ENCODE data around the gene THSD4. TPM values are rescaled to one million over a fixed set of nuclear protein-coding genes. Genes with fewer than 3 reads are reported as not detected.
"Not testable (repeated sequence)": the region's sequence is repeated elsewhere in the genome, so short reads cannot be mapped to it uniquely, and the experiment has no call there.

THSD4 gene
- total and polyA plus RNA-seq, 5 donors from 2014 or later, result not detected

GRCh38 chr15:71660501-71660900 is 545.2 kb downstream of the THSD4 start:
- H3K36me3 Mint-ChIP-seq, result no peaks in the 10 kb centered on the region
- DNase-seq (no peak), ATAC-seq (ENCODE audit: low read depth in 2 of 2) (no peak)
- H3K4me3 ChIP-seq (ENCODE audit: low read depth, low read length), result no peak overlapping the region
- no peaks in the 10 kb centered on the region for H3K27me3 ChIP-seq (ENCODE audit: control insufficient read depth, insufficient read depth, low read length)
- no peaks in the 10 kb centered on the region for H3K36me3 ChIP-seq (ENCODE audit: control insufficient read depth, insufficient read depth, low read length)
- peak overlapping the region in 1 of 4 donors; percentile 76 for H3K4me3 Mint-ChIP-seq
- H3K27me3 Mint-ChIP-seq, result peaks cover 6% of the 10 kb centered on the region
- no peak overlapping the region for H3K27ac Mint-ChIP-seq
- no peaks in the 10 kb centered on the region for H3K9me3 ChIP-seq (ENCODE audit: control insufficient read depth in 2 of 2, low read length in 2 of 2)
- no peaks in the 10 kb centered on the region for H3K4me1 ChIP-seq (ENCODE audit: control insufficient read depth, insufficient read depth, low read length, poor library complexity, severe bottlenecking)
- H3K27ac ChIP-seq (ENCODE audit: insufficient read depth, low read length, poor library complexity, severe bottlenecking), result no peak overlapping the region
- peaks cover 0 to 1% (median 0%) of the 10 kb centered on the region in 7 donors for H3K9me3 Mint-ChIP-seq
- no peaks in the 10 kb centered on the region for H3K4me1 Mint-ChIP-seq

DNA sequence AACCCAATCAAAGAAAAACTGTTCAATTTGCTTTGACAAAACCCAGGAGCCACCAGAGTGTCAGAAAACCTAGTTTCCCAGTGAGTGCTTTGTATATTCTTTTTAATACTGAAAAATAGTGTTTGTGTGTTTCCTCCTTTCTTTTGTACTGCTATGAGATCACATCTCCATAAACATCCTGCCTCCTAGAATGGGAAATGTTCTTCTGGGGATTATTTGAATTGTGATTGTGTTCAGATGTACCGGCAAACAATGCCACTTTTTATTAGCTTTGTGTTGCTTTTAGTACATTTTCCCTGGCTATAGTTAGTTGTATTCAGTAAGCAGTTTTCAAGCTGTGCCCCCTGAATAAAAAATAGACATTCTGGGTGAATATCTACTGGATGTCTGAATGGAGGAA is 547.0 kb downstream of the THSD4 start:
- no peaks in the 10 kb centered on the region for H3K4me1 ChIP-seq (ENCODE audit: control insufficient read depth, insufficient read depth, low read length, poor library complexity, severe bottlenecking)
- no peaks in the 10 kb centered on the region for H3K4me1 Mint-ChIP-seq
- H3K36me3 ChIP-seq (ENCODE audit: control insufficient read depth, insufficient read depth, low read length), result no peaks in the 10 kb centered on the region
- ATAC-seq (ENCODE audit: low read depth in 2 of 2) (no peak), DNase-seq (no peak)
- H3K27ac Mint-ChIP-seq, result no peak overlapping the region
- no peak overlapping the region for H3K27ac ChIP-seq (ENCODE audit: insufficient read depth, low read length, poor library complexity, severe bottlenecking)
- no peaks in the 10 kb centered on the region for H3K27me3 ChIP-seq (ENCODE audit: control insufficient read depth, insufficient read depth, low read length)
- H3K27me3 Mint-ChIP-seq, result peaks cover 6% of the 10 kb centered on the region
- no peak overlapping the region for H3K4me3 ChIP-seq (ENCODE audit: low read depth, low read length)
- H3K36me3 Mint-ChIP-seq, result no peaks in the 10 kb centered on the region
- peaks cover 0 to 2% (median 0%) of the 10 kb centered on the region in 7 donors for H3K9me3 Mint-ChIP-seq
- H3K9me3 ChIP-seq (ENCODE audit: control insufficient read depth in 2 of 2, low read length in 2 of 2), result no peaks in the 10 kb centered on the region
- H3K4me3 Mint-ChIP-seq, result no peak overlapping the region

DNA sequence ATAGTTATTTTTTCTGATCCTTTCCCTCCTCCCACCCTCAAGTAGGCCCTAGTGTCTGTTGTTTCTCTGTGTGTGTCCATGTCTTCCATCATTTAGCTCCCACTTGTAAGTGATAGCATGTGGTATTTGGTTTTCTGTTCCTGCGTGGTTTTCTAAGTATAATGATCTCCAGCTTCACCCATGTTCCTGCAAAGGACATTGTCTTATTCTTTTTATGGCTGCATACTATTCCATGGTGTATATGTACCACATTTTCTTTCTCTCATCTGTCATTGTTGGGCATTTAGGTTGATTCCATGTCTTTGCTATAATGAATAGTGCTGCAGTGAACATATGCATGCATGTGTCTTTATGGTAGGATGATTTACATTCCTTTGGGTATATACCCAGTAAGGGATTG is 549.4 kb downstream of the THSD4 start:
- peaks cover 15% of the 10 kb centered on the region for H3K27me3 Mint-ChIP-seq
- Histone ChIP-seq H3K27ac (ENCODE audit: insufficient read depth, low read length, poor library complexity, severe bottlenecking) (no peak overlapping the region), H3K4me1 (ENCODE audit: control insufficient read depth, insufficient read depth, low read length, poor library complexity, severe bottlenecking) (no peaks in the 10 kb centered on the region), H3K27me3 (ENCODE audit: control insufficient read depth, insufficient read depth, low read length) (no peaks in the 10 kb centered on the region), H3K36me3 (ENCODE audit: control insufficient read depth, insufficient read depth, low read length) (no peaks in the 10 kb centered on the region), H3K4me3 (ENCODE audit: low read depth, low read length) (no peak overlapping the region), H3K9me3 (ENCODE audit: control insufficient read depth in 2 of 2, low read length in 2 of 2) (no peaks in the 10 kb centered on the region)
- DNase-seq (no peak), ATAC-seq (ENCODE audit: low read depth in 2 of 2) (no peak)
- no peaks in the 10 kb centered on the region for H3K4me1 Mint-ChIP-seq
- no peak overlapping the region for H3K4me3 Mint-ChIP-seq
- H3K36me3 Mint-ChIP-seq, result no peaks in the 10 kb centered on the region
- no peak overlapping the region for H3K27ac Mint-ChIP-seq
- peaks cover 0 to 3% (median 0%) of the 10 kb centered on the region in 7 donors for H3K9me3 Mint-ChIP-seq

- no peaks in the 10 kb centered on the region for H3K4me1 Mint-ChIP-seq
- DNase-seq (no peak), ATAC-seq (ENCODE audit: low read depth in 2 of 2) (no peak)
- peaks cover 0 to 7% (median 3%) of the 10 kb centered on the region in 7 donors for H3K9me3 Mint-ChIP-seq
- H3K27ac Mint-ChIP-seq, result no peak overlapping the region
- Histone ChIP-seq H3K4me1 (ENCODE audit: control insufficient read depth, insufficient read depth, low read length, poor library complexity, severe bottlenecking) (no peaks in the 10 kb centered on the region), H3K36me3 (ENCODE audit: control insufficient read depth, insufficient read depth, low read length) (no peaks in the 10 kb centered on the region), H3K9me3 (ENCODE audit: control insufficient read depth in 2 of 2, low read length in 2 of 2) (no peaks in the 10 kb centered on the region), H3K4me3 (ENCODE audit: low read depth, low read length) (no peak overlapping the region), H3K27ac (ENCODE audit: insufficient read depth, low read length, poor library complexity, severe bottlenecking) (no peak overlapping the region), H3K27me3 (ENCODE audit: control insufficient read depth, insufficient read depth, low read length) (no peaks in the 10 kb centered on the region)
- peaks cover 15% of the 10 kb centered on the region for H3K27me3 Mint-ChIP-seq
- no peaks in the 10 kb centered on the region for H3K36me3 Mint-ChIP-seq
- no peak overlapping the region for H3K4me3 Mint-ChIP-seq
Observed at GRCh38 chr15:71666763-71667620, 551.7 kb downstream of the THSD4 start.

DNA sequence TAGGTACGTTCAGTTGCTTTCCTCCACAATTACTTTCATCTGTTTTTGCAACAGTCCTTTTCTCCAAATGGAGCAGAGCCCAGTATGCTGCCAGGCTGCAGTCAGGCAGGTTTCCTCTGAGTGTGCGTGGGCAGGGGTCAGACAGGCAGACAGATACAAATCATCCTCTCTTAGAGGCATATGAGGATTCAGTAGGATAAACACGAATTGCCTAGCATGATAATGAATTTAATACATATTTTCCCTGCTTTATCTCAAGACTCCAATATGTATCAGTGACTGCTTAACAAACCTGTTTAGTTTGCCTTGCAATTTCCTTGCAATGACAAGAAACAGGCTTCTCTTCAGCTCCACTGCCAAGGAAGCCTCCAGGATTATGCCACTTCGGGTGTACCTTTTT is 554.4 kb downstream of the THSD4 start:
- no peaks in the 10 kb centered on the region for H3K36me3 ChIP-seq (ENCODE audit: control insufficient read depth, insufficient read depth, low read length)
- no peaks in the 10 kb centered on the region for H3K4me1 Mint-ChIP-seq
- H3K27ac Mint-ChIP-seq, result no peak overlapping the region
- no peak overlapping the region for H3K27ac ChIP-seq (ENCODE audit: insufficient read depth, low read length, poor library complexity, severe bottlenecking)
- no peak overlapping the region for H3K4me3 ChIP-seq (ENCODE audit: low read depth, low read length)
- ATAC-seq (ENCODE audit: low read depth in 2 of 2) (no peak), DNase-seq (no peak)
- H3K4me1 ChIP-seq (ENCODE audit: control insufficient read depth, insufficient read depth, low read length, poor library complexity, severe bottlenecking), result no peaks in the 10 kb centered on the region
- no peaks in the 10 kb centered on the region for H3K36me3 Mint-ChIP-seq
- no peaks in the 10 kb centered on the region for H3K9me3 ChIP-seq (ENCODE audit: control insufficient read depth in 2 of 2, low read length in 2 of 2)
- H3K27me3 ChIP-seq (ENCODE audit: control insufficient read depth, insufficient read depth, low read length), result no peaks in the 10 kb centered on the region
- no peak overlapping the region for H3K4me3 Mint-ChIP-seq
- peaks cover 9% of the 10 kb centered on the region for H3K27me3 Mint-ChIP-seq
- peaks cover 0 to 10% (median 2%) of the 10 kb centered on the region in 7 donors for H3K9me3 Mint-ChIP-seq

DNA sequence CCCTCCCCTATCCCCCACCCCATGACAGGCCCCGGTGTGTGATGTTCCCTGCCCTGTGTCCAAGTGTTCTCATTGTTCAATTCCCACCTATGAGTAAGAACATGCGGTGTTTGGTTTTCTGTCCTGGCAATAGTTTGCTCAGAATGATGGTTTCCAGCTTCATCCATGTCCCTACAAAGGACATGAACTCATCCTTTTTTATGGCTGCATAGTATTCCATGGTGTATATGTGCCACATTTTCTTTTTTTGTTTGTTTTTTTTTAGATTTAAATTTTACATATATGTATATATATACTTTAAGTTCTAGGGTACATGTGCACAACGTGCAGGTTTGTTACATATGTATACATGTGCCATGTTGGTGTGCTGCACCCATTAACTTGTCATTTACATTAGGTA is 555.0 kb downstream of the THSD4 start:
- H3K27ac ChIP-seq (ENCODE audit: insufficient read depth, low read length, poor library complexity, severe bottlenecking); ATAC-seq (ENCODE audit: low read depth in 2 of 2); H3K9me3 Mint-ChIP-seq; DNase-seq; H3K4me3 Mint-ChIP-seq; H3K4me1 Mint-ChIP-seq; H3K4me3 ChIP-seq (ENCODE audit: low read depth, low read length); H3K9me3 ChIP-seq (ENCODE audit: control insufficient read depth in 2 of 2, low read length in 2 of 2); H3K36me3 Mint-ChIP-seq; H3K27ac Mint-ChIP-seq; H3K27me3 ChIP-seq (ENCODE audit: control insufficient read depth, insufficient read depth, low read length); H3K36me3 ChIP-seq (ENCODE audit: control insufficient read depth, insufficient read depth, low read length); H3K4me1 ChIP-seq (ENCODE audit: control insufficient read depth, insufficient read depth, low read length, poor library complexity, severe bottlenecking); H3K27me3 Mint-ChIP-seq: not testable (repeated sequence)

- H3K4me3 Mint-ChIP-seq, result no peak overlapping the region
Observed at GRCh38 chr15:71674354-71674753, 559.1 kb downstream of the THSD4 start.

DNA sequence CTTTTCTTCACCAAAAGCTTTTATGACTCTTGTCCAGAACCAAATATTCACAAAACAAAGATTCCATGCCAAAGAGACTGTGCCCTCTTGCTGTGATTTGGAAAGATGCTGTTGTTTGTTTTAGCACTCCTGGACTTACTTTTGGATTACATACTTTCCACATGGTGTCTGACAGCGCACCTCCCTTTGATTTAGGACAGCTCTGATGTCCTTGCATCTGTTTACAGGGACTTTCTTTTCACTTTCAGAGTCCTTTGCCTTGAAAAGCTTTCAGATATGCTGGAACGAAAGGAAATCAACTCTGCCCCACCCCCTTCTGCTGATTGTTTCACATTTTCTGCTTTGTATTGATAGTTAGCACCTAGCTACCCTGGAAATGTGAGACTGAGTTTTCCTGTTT is 562.1 kb downstream of the THSD4 start:
- DNase-seq (no peak), ATAC-seq (ENCODE audit: low read depth in 2 of 2) (no peak)
- Mint-ChIP-seq H3K27me3 (no peaks in the 10 kb centered on the region), H3K9me3 (peaks cover 0 to 4% (median 1%) of the 10 kb centered on the region in 7 donors), H3K27ac (no peak overlapping the region), H3K4me1 (peaks cover 4 to 38% (median 19%) of the 10 kb centered on the region in 4 donors), H3K36me3 (no peaks in the 10 kb centered on the region), H3K4me3 (peak overlapping the region in 3 of 4 donors; percentile 21 to 73 (median 39))
- peaks cover 12% of the 10 kb centered on the region for H3K4me1 ChIP-seq (ENCODE audit: control insufficient read depth, insufficient read depth, low read length, poor library complexity, severe bottlenecking)
- no peaks in the 10 kb centered on the region for H3K36me3 ChIP-seq (ENCODE audit: control insufficient read depth, insufficient read depth, low read length)
- H3K27ac ChIP-seq (ENCODE audit: insufficient read depth, low read length, poor library complexity, severe bottlenecking), result no peak overlapping the region
- peak overlapping the region; percentile 71 for H3K4me3 ChIP-seq (ENCODE audit: low read depth, low read length)
- no peaks in the 10 kb centered on the region for H3K9me3 ChIP-seq (ENCODE audit: control insufficient read depth in 2 of 2, low read length in 2 of 2)
- no peaks in the 10 kb centered on the region for H3K27me3 ChIP-seq (ENCODE audit: control insufficient read depth, insufficient read depth, low read length)

More at GRCh38 chr15:71674354-71674753, 559.1 kb downstream of the THSD4 start:
- peaks cover 8% of the 10 kb centered on the region for H3K4me1 ChIP-seq (ENCODE audit: control insufficient read depth, insufficient read depth, low read length, poor library complexity, severe bottlenecking)
- Mint-ChIP-seq H3K27ac (peak overlapping the region in 1 of 3 donors; percentile 32), H3K36me3 (no peaks in the 10 kb centered on the region), H3K9me3 (peaks cover 0 to 8% (median 1%) of the 10 kb centered on the region in 7 donors), H3K27me3 (no peaks in the 10 kb centered on the region), H3K4me1 (peaks cover 4 to 30% (median 17%) of the 10 kb centered on the region in 4 donors)
- no peaks in the 10 kb centered on the region for H3K36me3 ChIP-seq (ENCODE audit: control insufficient read depth, insufficient read depth, low read length)
- no peaks in the 10 kb centered on the region for H3K9me3 ChIP-seq (ENCODE audit: control insufficient read depth in 2 of 2, low read length in 2 of 2)
- no peak overlapping the region for H3K4me3 ChIP-seq (ENCODE audit: low read depth, low read length)
- DNase-seq, result no peak
- no peaks in the 10 kb centered on the region for H3K27me3 ChIP-seq (ENCODE audit: control insufficient read depth, insufficient read depth, low read length)
- no peak for ATAC-seq (ENCODE audit: low read depth in 2 of 2)
- no peak overlapping the region for H3K27ac ChIP-seq (ENCODE audit: insufficient read depth, low read length, poor library complexity, severe bottlenecking)
